ENCODE results near the gene IMPDH2.

GRCh38 chr3:49076646-49077045, 47.4 kb upstream of the IMPDH2 start:
- TF ChIP-seq CTCF (IDR thresholded peaks at IDR 0.05): no peak
- TF ChIP-seq POLR2A (IDR thresholded peaks at IDR 0.05): no peak

All from testis (tissue), 2 donors.